PC-3 (cell line): ENCODE data around the gene GNB5.

Source experiments
- CTCF ChIP-seq: fragments of 300-600 bp; sonication (generic); conservative IDR thresholded peaks from 2 replicates; pipeline ENCODE4 v1.5.1; 2017; ENCODE audit warnings: antibody characterized with exemption, low read depth, mild to moderate bottlenecking, low read length
- EZH2phosphoT487 ChIP-seq: fragments of 300-600 bp; sonication (generic); IDR thresholded peaks from 2 replicates; pipeline ENCODE4 v1.6.1; 2018; ENCODE audit warnings: mild to moderate bottlenecking, antibody characterized with exemption, low read length, borderline replicate concordance

DNA sequence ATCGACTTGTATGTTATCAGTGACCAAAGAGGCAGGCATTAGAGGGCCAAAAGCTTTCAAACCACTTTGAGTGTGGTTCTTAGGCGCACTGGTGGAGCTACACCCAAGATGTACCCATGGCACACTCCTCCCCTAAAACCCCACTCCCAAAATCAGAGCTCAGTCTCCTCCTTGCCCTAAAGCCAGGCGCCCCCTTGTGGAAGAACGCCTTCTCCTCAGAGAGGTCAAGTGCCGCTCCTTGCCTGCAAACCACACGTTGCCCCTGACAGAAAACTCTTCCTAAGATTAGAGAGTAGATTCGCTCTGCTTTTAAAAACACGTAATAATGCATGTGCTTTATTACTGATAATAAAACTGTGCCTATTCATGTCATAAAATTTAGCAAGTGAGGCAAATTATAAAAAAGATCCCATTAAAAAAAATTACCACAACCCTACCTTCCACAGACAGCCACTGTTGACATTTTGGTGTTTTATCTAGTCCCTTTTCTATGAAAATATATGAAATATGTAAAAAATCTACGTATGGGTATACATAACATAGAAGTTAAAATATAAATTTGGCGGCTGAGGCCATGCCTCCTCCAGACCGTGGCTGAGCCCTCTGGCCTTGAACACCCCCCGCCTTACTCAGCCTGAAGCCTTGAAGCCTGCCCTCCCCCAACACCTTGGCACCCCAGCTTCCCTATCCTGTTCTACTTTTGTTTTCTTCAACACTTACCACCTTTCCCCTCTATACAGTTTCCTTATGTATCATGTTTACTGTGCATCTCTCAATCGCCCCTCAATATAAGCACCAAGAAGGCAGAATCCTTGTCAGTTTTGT is 112.1 kb downstream of the GNB5 start:
- TF ChIP-seq CTCF, result peak; percentile 85
- no peak for TF ChIP-seq EZH2phosphoT487
